ENCODE data around the gene SCEL.
"Not testable (repeated sequence)": the region's sequence is repeated elsewhere in the genome, so short reads cannot be mapped to it uniquely, and the experiment has no call there.

The SCEL gene

DNA sequence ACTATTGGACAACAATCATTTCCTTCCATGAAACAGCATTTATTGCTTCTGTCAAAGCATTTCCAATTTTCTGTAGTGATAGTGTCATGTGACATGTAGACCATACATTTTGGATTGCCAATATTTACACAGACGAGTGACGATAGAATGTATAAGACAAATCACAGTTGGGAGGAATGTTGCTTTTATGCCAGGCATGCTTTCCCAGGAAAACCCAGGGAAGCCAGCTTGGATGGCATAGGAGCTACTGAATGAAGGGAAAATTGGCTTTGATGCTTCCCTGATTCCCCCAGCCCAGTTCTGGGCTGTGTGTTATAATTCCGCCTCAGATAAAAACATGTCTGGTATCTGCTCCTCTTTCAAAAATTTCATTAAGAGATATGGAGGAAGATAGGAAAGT, 22.5 kb downstream of the SCEL start:
- DNase-seq (ENCODE audit: low spot score): no peak

DNA sequence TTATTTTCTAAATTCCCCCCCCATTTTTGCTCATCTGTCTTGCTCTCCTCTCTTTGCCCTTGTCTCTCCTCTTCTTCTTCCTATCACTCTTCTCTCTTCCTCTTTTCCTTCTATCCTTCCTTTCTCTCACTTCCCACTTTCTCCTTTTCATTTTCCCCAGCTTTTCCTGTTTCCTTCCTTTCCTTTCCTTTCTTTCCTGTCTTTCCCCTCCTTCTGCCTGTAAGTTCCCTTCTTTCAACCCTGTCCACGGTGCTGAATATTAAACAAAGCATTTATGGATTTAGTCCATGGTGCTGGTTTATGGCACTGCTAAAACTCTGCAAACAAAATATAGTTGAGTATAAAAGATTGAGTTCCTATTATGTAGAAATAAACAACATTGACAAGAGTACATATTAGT, 27.6 kb downstream of the SCEL start:
- DNase-seq (ENCODE audit: low spot score): peak; percentile 16

DNA sequence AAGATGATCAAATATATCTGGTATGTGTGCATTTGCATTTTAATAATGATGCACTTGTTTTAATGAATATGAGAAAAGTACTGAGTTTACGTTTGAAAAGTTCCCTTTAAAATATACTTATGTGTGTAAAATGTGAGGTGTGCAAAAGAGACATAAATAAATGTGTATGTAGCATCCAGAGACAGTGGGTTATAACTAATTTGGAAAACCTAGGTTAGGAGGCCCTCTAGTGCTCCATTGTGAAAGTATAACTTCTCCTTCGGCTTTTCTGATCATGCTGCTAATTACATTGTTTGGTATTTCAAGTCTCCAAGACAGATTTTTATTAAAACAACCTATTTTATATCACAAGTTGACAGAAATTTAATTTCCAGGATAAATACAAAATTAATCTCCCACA, 30.1 kb downstream of the SCEL start:
- peak; percentile 29 for DNase-seq (ENCODE audit: low spot score)

DNA sequence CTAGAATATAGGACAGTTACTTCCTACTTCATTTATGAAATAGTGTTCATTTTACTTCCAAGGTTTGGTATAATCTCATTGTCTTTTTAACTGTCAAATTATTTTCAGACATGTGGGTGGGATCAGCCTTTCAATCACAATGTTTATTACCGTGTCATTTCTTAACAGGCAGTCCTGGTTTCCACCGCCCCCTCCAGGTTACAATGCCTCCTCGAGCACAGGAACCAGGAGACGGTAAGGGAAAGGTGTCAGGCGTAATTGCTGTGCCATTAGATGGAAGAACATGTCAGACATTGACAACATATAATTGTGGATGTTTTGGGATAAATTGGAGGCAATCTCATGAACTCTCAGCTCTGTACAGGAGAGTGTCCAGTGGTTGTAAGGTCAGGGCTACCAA, 36.5 kb downstream of the SCEL start:
- DNase-seq (ENCODE audit: low spot score): no peak

DNA sequence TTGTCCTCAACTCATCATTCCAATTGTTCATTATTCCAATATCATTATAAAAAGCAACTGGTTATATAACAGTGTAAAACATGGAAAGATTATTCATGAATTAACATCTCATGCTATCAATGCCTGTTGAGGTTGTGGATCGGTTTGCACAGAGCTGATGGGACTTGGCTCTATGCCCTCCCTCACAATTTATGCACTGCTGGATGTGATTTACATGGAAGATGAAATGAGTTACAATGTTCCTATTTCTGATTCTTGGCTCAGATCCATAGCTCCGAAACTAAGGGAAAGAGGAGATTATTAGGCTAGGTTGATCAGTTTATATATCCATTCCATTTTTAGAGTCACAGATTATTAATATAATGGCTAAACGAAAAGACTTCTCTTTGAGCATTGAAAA, 38.6 kb downstream of the SCEL start:
- no peak for DNase-seq (ENCODE audit: low spot score)

DNA sequence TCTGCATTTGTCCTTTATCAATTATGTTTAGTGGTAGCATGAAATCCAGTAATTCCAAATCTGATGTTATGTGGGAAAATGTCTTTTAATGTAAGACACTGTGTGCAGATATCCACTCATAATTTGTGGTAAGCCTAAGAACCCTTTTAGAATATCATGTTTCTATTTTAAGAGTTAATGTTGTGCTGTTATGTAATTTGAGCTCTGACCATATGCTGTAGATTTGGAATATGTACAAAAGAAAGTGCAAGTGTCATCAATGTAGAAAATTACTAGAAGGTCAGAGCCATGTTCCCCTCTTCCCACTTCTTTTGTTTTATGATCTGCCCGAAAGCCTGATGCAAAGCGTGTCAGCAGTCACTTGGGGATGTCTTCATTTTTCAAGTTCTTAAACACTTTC, 44.5 kb downstream of the SCEL start:
- DNase-seq (ENCODE audit: low spot score): no peak

DNA sequence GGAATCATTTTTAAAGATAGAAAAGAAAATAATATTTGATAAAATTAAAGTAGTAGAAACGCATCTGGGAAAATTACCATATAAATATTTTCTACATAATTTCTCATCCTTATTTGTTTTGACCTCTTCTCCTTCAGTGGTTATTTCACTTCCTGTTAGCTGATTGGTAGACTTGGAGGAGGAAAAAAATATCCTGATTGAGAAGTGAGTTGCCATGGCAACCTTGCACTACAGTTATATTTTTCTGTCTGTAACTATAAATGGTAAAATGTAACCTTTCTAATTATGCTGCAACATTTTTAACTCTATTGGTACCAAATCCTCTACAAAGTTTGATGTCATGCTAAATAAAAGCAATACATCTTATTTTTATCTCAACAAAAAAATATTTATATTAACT, 45.2 kb downstream of the SCEL start:
- DNase-seq (ENCODE audit: low spot score): no peak

DNA sequence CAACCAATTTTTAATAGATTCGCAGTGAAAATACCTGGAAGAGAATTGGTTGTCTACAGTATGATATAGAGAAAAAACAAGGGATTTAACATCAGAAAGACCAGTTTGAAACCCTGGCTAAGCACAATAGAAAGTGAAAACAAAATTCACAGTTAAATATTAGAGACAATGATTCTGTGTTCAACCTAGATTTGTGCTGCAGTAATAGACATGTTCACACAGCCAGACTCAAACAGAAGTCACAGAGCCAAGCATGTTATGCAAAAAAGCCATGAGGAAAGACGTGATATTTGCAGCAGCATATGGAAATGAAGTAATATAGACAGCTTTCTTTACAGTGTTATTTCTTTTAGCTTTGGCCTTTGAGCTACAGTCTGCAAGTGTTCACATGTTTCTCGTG, 48.1 kb downstream of the SCEL start:
- no peak for DNase-seq (ENCODE audit: low spot score)

DNA sequence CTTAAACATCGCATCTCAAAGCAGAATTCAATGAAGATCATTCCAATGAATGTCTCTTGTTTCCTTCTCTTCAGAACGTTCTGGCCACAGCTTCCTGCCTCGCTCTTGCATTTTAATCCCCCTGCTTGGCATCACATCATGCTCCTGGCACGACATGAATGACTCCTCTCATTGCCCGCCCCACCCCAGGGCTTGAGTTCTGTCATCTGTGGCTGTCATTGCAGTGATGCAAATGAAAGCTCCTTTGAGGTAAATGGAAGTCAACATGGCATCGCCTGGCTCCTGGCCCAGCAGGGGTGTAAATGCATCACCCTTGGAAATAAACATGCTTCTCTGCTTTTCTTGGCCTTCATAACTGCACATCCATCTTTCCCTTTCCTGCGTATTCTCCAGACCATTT, 48.6 kb downstream of the SCEL start:
- DNase-seq (ENCODE audit: low spot score): no peak

DNA sequence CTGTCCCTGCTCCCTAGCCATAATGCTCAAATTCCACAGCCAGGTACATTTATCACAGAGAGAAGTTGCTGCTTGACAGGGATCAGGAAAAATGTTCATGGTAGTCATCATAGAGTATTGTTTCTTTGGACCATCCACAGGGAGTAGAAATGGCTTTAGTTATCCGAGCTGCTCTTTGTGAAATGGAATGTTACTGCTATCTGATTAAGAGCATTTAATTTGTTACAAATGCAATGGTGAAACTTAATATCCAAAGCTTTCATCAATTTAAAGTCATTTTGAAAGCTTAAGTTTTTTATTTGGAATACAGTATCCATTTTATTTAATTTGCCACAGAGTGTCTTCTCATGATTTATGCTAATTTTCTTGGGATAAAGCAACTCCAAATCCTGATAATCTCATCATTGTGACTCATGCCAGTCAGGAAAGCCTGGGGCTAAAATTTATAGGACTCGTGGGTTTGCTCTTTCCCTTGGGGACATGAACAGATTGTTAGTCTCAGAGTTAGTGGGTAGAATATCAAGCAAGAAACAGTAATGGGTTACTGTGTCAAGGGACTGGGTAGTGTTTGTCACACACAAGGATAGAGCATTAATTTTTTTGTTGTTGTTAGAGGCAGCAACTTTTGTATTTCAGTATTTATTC, 59.8 kb downstream of the SCEL start:
- no peak for DNase-seq (ENCODE audit: low spot score)

DNA sequence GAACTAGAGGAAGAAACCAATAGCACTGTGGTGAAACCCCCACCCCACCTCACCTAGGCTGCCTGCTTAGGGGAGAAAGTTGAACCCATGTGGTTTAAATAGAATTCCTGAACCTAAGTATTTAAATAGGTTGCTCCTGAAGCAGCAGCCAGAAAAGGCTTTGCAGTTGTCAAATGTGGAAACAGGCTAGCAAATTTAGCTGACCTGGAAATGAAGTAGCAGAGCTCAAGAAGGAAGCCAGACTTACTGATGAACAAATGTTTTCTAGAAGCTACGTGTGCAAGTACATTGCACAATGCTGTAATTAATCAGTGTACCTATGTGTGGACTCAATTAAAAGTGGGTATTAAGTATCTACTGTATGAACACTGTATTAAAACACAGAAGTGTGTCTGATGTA, 61.3 kb downstream of the SCEL start:
- no peak for DNase-seq (ENCODE audit: low spot score)

DNA sequence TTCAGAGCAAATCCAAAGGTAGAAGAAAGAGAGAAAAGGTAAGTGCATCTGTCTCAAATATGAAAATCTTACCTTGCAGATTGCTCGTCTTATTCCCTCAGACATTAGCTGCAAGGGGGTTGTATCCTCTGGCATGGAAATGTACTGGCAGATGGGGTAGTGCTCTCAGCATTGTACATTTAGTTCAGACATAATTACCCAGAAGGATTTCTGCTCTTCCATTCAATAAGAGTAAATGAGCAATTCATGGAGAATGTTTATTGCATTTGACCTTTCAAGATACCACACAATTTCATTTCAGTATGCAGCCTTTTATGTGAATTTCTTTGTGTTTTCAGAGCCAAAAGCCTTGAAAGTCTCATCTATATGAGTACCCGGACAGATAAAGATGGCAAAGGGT, 63.8 kb downstream of the SCEL start:
- no peak for DNase-seq (ENCODE audit: low spot score)

DNA sequence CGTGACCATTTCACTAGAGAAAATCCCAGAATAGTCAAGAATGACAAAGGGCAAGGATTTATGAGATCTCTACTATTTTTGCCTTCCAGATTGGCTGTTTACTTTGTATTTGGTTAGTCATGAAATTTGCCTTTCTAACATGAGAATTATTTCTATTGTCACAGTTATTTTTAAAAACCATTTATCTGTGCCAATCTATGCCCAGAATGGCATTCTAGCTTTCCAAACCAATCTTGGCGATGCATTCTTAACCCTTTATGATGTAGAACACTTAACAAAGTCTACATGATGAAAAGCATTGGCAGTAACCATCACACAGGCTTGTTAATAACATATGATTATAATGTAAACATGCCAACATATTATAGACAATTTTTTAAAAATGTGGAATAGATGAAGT, 65.2 kb downstream of the SCEL start:
- DNase-seq (ENCODE audit: low spot score): no peak

DNA sequence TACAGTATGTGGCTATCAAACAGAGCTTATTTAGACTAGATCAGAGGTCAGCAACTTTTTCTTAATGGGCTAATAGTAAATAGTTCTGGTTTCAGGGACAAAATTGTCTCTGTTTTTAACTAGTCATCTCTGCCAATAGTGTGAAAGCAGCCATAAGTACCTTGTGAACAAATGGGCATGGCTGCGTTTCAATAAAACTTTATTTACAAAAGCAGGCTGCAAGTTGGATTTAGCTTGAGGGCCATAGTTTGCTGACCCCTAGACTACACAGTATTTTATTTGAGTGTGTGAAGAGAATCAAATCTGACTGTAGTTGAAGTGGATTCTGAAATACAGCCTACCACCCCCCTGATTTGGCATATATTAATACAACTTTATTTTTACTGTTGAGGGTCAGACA, 75.6 kb downstream of the SCEL start:
- DNase-seq (ENCODE audit: low spot score): no peak

DNA sequence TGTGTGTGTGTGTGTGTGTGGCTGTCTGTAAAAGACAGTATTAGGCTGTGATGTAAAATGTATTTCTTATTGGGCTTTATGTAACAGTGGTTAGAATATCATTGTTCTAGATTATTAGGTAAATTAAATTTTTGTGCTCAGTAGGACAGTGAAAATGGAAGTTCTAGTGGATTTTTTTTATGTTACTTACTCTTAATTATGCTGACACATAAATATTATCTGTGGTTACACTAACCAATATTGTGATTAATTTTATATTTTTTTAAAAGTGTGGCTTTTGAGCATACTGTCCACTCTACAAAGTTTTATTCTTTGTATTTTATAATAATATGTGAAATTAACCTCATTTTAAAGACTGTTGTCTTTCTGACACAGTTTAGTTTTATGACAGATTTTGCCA, 80.5 kb downstream of the SCEL start:
- no peak for DNase-seq (ENCODE audit: low spot score)

DNA sequence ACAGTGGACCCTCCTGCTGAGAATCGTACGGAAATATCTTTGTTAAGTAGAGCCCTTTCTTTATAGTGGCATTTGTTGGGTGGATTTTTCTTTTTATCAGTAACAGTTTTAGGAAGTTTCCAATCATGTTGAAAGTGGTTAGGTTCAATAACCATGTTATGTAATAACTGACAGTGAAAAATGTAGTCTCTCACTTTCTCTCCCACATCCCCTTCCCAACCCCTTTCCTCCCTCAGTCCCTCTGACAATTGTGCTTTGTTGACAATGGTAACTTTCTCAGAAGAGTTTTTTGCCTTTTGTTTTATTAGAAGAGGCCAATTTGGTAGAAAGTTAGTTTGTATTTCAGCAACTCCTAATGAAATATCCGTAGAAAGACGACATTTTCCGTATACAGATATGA, 84.1 kb downstream of the SCEL start:
- DNase-seq (ENCODE audit: low spot score): no peak

DNA sequence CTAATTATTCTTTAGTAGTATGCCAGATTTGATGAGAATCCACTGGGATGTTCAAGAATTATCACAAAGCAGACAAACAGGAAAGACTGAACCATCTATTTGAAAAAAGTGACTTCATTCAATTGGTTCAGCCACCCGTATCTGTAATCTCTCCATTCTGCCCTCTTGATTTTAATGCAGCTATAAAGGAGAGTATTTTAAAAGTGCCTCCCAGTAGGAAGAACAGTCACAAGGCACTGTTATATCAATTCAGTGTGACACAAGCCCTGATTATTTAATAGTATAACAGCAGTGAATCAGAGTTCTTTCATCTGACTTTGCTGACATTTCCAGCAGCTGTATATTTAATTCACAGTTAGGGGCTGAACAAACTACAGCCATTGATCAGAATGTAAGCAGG, 84.6 kb downstream of the SCEL start:
- no peak for DNase-seq (ENCODE audit: low spot score)

DNA sequence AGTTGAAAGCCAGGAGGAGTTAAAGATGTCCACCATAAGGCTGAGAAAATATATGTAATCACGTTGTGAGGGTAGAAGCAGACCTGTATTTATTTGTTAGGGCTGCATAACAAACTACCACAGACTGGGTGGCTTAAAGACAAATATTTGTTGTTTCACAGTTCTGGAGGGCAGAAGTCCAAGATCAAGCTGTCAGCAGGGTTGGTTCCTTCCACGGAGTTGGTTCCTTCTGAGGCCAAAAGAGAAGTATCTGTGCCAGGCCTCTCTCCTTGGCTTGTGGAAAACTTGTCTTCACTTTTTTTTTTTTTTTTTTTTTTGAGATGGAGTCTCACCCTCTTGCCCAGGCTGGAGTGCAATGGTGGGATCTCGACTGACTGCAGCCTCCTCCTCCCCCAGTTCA, 88.3 kb downstream of the SCEL start:
- no peak for DNase-seq (ENCODE audit: low spot score)

DNA sequence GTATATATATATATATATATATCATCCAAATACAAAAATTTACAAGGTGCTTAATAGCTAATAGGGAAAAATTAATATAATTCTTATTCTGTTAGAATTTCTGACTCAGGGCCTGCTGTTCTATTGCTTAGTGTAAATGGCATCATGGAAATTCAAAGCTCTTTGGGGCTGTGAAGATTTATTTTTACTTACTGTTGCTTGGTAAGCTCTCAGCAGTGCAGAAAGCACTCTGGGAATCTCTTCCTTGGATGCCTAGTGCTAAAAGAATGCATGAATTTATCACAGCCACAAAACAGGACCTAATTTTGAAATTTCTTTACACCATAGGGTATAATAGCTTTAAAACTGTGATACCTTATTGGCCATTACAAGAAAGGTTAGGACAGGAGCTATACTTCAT, 92.7 kb downstream of the SCEL start:
- no peak for DNase-seq (ENCODE audit: low spot score)

DNA sequence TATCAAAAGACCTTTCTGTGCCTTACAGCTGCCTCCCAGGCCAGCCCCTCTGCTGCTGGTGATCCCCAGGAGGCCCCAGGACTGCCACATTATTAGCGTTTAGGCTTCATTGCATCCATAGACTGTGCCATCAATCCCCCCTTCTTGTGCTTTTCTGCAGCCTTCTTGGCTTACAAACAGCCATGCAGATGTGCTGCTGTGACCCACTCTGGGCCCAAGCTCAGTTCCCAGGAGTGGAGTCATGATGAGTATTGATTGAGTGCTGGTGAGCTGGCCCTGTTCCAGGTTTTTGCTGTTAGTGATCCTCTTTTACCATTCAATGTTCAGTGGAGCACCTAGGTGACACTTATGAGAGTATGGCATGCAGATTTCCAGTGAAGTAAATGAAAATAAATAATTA, 102.1 kb downstream of the SCEL start:
- no peak for DNase-seq (ENCODE audit: low spot score)

DNA sequence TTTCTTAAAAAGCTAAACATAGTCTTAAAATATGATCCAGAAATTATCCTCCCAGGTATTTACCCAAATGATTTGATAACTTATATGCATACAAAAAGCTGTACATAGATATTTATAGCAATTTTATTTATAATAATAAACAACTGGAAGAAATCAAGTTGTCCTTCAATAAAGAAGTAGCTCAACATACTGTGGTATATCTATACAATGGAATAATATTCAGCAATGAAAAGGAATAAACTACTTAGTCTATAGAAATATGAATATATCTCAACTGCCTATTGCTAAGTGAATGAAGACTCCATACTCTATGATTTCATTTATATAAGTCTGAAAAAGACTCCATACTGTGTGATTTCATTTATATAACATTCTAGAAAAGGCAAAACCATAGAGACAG, 114.9 kb downstream of the SCEL start:
- no peak for DNase-seq (ENCODE audit: low spot score)

DNA sequence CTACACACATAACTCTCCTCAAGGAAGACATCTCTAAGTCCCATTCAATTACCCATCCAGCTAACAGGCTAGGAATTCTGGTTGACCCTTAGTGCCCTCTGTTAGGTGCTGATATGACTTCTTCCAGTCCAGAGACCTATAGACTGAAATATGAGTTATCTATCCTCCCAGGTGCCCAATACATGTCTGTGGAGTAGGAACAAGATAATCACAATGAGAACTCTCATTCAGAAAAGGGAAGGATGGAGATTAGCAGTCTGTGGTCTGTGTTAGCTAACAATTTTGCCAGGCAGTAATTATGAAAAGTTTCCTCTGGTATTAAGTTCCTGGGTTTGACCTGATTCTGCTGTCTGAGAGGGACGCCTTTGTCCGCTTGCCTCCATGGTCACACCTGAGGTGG, 117.8 kb downstream of the SCEL start:
- DNase-seq (ENCODE audit: low spot score): no peak

DNA sequence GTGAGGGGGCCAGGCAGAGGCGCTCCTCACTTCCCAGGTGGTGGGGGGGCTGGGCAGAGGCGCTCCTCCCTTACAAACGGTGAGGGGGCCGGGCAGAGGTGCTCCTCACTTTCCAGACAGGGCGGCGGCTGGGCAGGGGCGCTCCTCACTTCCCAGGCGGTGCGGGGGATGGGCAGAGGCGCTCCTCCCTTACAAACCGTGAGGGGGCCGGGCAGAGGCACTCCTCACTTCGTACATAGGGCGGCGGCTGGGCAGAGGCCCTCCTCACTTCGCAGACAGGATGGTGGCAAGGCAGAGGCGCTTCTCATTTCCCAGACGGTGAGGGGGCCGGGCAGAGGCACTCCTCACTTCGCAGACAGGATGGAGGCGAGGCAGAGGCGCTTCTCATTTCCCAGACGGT, 124.5 kb downstream of the SCEL start:
- DNase-seq (ENCODE audit: low spot score): not testable (repeated sequence)

DNA sequence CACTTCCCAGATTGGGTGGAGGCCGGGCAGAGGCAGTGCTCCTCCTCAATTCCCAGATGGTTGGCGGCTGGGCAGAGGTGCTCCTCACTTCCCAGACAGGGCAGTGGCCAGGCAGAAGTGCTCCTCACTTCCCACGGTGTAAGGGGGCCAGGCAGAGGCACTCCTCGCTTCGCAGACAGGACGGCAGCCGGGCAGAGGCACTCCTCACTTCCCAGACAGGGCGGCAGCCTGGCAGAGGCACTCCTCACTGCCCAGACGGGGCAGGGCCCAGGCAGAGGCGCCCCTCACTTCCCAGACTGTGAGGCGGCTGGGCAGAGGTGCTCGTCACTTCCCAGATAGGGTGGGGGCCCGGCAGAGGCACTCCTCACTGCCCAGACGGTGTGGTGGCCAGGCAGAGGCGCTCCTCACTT, 125.3 kb downstream of the SCEL start:
- no peak for DNase-seq (ENCODE audit: low spot score)

DNA sequence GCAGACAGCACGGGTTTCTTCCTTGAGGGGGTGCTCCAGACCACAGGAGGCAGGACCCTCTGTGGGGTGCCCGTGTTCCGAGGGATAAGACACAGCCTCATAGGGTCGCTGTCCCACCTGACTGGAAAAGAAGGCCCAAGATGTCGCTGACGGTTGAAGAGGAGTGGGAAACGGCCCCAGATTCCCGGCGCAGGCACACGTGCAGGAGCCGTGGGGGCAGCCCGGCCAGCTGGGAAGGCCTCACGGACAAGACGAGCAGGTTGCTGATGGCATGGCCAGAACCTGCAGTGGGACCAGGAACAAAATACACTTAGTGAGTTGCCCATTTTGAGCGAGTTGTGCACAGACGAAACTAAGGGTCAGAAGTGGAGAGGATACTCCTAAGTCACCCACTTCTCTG, 126.8 kb downstream of the SCEL start:
- DNase-seq (ENCODE audit: low spot score): not testable (repeated sequence)

Data from iPS-NIHi11 (cell line).